HG03097 (cell line): ENCODE data around the gene VDAC2.
A peak's percentile ranks its signal among the peaks of the same experiment; 100 is the strongest.
"Not testable (repeated sequence)": the region's sequence is repeated elsewhere in the genome, so short reads cannot be mapped to it uniquely, and the experiment has no call there.

Experiments
- ATAC-seq: cut with Tn5 transposase; IDR thresholded peaks from one replicate; pipeline ENCODE4 v1.9.1; 2021; ENCODE audit not compliant: unreplicated experiment, low FRiP score

Gene VDAC2

DNA sequence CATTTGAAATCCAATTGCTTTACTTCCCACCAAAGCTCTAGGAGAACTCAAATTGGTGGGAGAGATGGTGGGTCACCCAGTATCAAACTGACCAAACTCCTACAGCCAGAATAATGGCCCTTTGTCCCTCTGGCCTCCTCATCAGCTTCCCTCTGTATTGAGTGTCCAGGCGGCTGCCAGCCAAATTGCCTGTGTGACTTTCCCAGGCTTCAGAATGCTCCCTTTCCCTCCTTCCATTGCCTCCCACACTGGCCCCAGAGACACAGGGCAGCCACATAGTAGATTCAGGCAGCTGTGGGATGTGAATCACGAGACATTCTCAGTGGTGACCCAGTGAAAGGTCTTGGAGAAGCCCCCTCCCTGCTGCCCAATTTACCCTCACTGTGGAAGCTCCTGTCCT, 12.7 kb upstream of the VDAC2 start:
- ATAC-seq, result no peak

GRCh38 chr10:75199949-75200348, 10.6 kb upstream of the VDAC2 start:
- ATAC-seq, result not testable (repeated sequence)

- ATAC-seq, result no peak
Measured at GRCh38 chr10:75201793-75202307, 8.7 kb upstream of the VDAC2 start.

GRCh38 chr10:75202321-75203045, 8.1 kb upstream of the VDAC2 start:
- no peak for ATAC-seq

DNA sequence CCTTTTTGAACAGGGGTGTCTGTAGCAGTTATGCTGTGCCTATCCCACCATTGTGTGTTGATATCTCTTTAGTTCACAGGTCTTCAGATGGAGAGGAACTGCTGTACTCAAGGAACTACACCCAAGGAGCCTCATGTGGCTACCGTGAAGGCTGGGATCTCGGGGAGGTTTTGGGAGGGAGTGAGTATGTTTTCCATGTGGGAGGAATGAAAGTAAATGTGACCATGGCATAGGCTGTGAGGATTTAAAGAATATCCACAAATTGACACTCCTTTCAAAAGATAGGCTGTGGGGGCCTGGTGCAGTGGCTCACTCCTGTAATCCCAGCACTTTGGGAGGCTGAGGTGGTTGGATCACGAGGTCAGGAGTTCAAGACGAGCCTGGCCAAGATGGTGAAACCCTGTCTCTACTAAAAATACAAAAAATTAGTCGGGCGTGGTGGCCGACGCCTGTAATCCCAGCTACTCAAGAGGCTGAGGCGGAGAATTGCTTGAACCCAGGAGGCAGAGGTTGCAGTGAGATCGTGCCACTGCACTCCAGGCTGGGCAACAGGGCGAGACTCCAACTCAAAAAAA, 7.5 kb upstream of the VDAC2 start:
- not testable (repeated sequence) for ATAC-seq

GRCh38 chr10:75203724-75204123, 6.9 kb upstream of the VDAC2 start:
- no peak for ATAC-seq

- ATAC-seq, result no peak
Measured at GRCh38 chr10:75205908-75206307, 4.7 kb upstream of the VDAC2 start.

- ATAC-seq, result not testable (repeated sequence)
Measured at GRCh38 chr10:75206638-75207037, 4.0 kb upstream of the VDAC2 start.

- no peak for ATAC-seq
Measured at GRCh38 chr10:75207079-75207856, 3.3 kb upstream of the VDAC2 start.

DNA sequence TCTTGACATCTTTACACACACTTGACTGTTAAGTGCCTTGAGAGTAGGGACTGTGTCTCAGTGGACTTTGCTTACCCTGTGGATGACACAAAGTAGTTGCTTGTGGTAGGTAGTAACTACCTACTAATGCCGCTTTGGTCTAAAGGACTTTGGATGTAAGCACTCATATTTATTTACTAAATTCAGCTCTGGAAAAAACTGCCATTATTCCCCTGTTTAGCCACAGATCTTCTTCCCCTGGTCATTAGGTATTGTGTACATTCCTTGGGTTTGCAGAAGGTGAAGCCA, 2.8 kb upstream of the VDAC2 start:
- no peak for ATAC-seq

DNA sequence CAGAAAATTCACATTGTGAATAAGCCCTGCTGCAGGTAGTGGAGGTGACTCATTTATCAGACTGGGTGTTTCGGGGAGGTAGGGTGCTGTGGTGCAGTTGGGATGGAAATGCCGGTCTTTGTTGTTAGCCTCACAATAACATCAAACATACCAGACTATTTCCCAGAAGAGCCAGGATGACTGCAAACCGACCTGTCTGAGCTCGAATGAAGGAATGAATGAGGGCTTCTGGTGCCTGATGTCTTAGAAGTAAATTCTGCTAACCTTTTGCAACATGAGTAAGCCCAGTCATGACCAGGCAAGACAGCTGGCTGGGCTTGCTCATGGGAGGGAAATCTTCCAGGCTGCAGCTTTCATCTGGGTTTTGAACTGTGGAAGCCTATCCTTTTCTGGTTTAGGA, 2.4 kb upstream of the VDAC2 start:
- ATAC-seq, result no peak

DNA sequence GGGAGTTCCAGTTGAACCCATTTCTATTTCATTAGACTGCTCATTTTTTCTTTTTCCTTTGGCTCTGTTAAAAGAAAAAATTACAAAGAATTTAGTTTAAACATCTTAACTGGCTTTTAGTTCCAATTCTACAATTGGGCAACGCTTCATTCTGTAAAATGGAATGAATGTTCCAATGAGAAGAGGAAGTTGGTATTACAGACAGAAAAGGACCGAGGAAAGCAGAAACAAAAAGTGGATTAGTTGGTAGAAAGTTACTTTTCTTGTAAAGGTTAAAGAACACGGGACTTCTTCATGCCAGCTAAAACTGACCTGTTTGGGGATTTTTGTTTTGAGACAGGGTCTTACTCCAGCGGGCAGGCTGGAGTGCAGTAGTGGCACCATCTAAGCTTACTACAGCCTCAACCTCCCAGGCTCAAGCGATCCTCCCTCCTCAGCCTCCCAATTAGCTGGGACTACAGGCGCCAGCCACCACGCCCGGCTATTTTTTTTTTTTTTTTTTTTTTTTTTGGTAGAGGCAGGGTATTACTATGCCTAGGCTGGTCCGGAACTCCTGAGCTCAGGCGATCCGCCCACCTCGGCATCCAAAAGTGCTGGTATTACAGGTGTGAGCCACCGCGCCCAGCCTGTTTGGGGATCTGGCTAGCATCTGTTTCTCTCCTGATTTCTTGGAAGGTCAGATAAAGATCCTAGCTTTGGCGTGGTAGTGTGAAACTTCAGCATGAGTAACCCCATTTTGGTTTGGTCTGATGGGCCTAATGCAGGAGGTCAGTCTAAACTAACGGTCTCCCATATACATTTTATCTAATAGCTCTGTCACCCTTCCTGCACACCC, 1.3 kb upstream of the VDAC2 start:
- no peak for ATAC-seq

GRCh38 chr10:75209921-75210281, 695 bp upstream of the VDAC2 start:
- peak; percentile 36 for ATAC-seq

GRCh38 chr10:75211007-75211691, 553 bp downstream of the VDAC2 start:
- ATAC-seq, result no peak

GRCh38 chr10:75212343-75212742, 1.7 kb downstream of the VDAC2 start:
- ATAC-seq, result no peak

DNA sequence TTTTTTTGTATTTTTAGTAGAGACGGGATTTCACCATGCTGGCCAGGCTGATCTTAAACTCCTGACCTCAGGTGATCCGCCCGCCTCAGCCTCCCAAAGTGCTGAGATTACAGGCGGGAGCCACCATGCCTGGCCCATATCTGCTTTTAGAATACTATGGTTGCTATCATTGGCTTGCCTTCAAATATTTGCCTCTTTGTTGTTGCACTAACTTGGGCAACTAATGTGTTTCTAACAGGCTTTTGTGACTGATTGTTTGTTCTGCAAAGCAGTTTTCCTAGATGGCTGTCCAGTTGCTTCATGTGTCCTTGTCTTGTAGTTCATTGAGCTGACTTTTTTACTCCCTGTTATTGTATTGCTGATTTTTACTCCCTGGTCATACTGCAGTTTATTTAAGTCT, 9.7 kb downstream of the VDAC2 start:
- ATAC-seq, result no peak

GRCh38 chr10:75221492-75221891, 10.9 kb downstream of the VDAC2 start:
- not testable (repeated sequence) for ATAC-seq

DNA sequence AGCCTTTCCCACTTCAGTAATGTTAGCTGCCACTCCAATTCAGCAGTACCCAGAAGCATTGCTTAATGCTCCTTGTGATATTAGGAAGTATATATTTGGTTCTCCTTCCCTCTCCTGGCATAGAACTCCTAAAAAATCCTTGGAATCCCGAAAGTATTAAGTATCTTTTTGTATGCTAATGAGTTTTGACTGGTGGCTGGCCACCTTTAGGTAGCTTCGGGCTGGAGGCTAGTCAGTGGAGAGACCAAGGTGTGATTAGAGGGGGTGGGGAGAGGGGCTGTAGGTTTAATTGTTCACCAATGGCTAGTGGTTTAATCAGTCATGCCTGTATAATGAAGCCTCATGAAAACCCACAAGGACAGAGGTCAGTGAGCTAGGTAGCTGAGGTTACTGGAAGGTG, 12.9 kb downstream of the VDAC2 start:
- ATAC-seq, result no peak

DNA sequence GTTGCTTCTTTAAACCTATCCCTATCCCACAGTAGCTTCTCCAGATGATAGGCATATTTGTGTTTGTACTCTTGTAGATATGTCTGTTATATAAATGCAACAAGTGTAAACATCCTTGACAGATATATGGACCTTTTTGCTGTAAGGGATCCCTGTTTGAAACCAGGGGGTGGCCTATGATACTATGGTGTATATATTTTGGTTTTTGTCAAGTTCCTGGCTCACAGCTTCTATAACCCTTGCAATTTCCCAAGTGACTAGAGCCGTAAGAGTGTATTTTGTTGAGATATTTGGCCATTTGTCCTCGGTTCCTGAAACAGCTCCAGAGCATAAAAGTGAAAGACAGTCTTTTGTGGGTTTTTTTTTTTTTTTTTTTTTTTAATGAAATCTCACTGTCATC, 15.5 kb downstream of the VDAC2 start:
- no peak for ATAC-seq

- ATAC-seq, result no peak
Measured at GRCh38 chr10:75226656-75227055, 16.1 kb downstream of the VDAC2 start.
